IgD-negative memory B cell (primary cell): ENCODE results near the gene CDC42EP2. TPM values are rescaled to one million over a fixed set of nuclear protein-coding genes. Genes with fewer than 3 reads are reported as not detected.

ENCODE experiments used
- H3K27ac Mint-ChIP-seq, 3 donors: one replicate each; pipeline ENCODE4 v1.8.0; 2020 to 2022; ENCODE audit warnings: mild to moderate bottlenecking in 3 of 3, mixed read lengths in 3 of 3, moderate library complexity in 1 of 3
- H3K27me3 Mint-ChIP-seq: one replicate; pipeline ENCODE4 v1.8.0; 2021; ENCODE audit warnings: mixed read lengths
- H3K36me3 Mint-ChIP-seq: one replicate; pipeline ENCODE4 v1.8.0; 2020; ENCODE audit warnings: mild to moderate bottlenecking, mixed read lengths
- H3K4me1 Mint-ChIP-seq, 3 donors: one replicate each; pipeline ENCODE4 v1.8.0; 2020 to 2022; ENCODE audit warnings: mixed read lengths in 3 of 3, mild to moderate bottlenecking in 1 of 3
- H3K4me3 Mint-ChIP-seq, 4 donors: one replicate each; pipeline ENCODE4 v1.8.0; 2020 to 2022; ENCODE audit warnings: mild to moderate bottlenecking in 4 of 4, mixed read lengths in 4 of 4, moderate library complexity in 3 of 4
- H3K9me3 Mint-ChIP-seq, 3 donors: one replicate each; pipeline ENCODE4 v1.8.0; 2020 to 2021; ENCODE audit warnings: mixed read lengths in 3 of 3, mild to moderate bottlenecking in 1 of 3
- polyA plus RNA-seq: library from polyadenylated mRNA; unstranded; fragments of 300-500 nt; fragmentation: Illumina TruSeq; gene quantifications from one replicate; pipeline ENCODE4 v1.2.3, GENCODE V29; 2021

The CDC42EP2 gene
- polyA plus RNA-seq, 1 donor from 2014 or later: not detected

- Mint-ChIP-seq H3K4me3 (no peak overlapping the region), H3K4me1 (peaks cover 0 to 2% (median 0%) of the 10 kb centered on the region in 3 donors), H3K36me3 (peaks cover 8% of the 10 kb centered on the region), H3K9me3 (no peaks in the 10 kb centered on the region), H3K27ac (no peak overlapping the region), H3K27me3 (no peaks in the 10 kb centered on the region)
Observed at GRCh38 chr11:65291613-65292012, 23.1 kb upstream of the CDC42EP2 start.

GRCh38 chr11:65292890-65293289 lies 21.8 kb upstream of the CDC42EP2 start:
- H3K36me3 Mint-ChIP-seq: peaks cover 8% of the 10 kb centered on the region
- H3K27ac Mint-ChIP-seq: peak overlapping the region in 1 of 3 donors; percentile 15
- H3K4me3 Mint-ChIP-seq: no peak overlapping the region
- H3K4me1 Mint-ChIP-seq: no peaks in the 10 kb centered on the region
- H3K9me3 Mint-ChIP-seq: no peaks in the 10 kb centered on the region
- no peaks in the 10 kb centered on the region for H3K27me3 Mint-ChIP-seq

- Mint-ChIP-seq H3K4me1 (no peaks in the 10 kb centered on the region), H3K4me3 (no peak overlapping the region), H3K27me3 (no peaks in the 10 kb centered on the region), H3K36me3 (peaks cover 8% of the 10 kb centered on the region), H3K27ac (peak overlapping the region in 1 of 3 donors; percentile 91), H3K9me3 (no peaks in the 10 kb centered on the region)
Observed at GRCh38 chr11:65293909-65294381, 20.7 kb upstream of the CDC42EP2 start.

DNA sequence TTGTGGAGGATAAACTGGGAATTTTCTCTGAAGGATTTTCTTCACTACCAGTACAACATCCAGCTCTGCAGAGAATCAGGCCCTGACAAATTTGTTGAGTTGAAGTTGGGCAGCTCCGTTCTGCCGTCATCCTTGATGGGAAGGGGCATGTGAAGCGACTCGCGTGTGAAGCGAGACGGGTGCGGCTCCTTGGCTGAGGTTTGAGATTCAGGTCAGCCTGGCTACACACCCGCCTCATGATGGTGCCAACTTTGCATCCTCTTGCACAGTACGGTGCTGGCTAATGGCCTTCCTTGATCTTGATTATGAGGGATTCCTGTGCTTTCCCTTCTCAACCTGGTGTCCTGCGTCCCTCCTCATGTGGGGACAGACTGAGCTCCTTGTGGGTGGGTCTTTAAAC lies 19.7 kb upstream of the CDC42EP2 start:
- peaks cover 8% of the 10 kb centered on the region for H3K36me3 Mint-ChIP-seq
- H3K4me3 Mint-ChIP-seq: no peak overlapping the region
- H3K27ac Mint-ChIP-seq: no peak overlapping the region
- H3K27me3 Mint-ChIP-seq: no peaks in the 10 kb centered on the region
- no peaks in the 10 kb centered on the region for H3K9me3 Mint-ChIP-seq
- H3K4me1 Mint-ChIP-seq: no peaks in the 10 kb centered on the region

DNA sequence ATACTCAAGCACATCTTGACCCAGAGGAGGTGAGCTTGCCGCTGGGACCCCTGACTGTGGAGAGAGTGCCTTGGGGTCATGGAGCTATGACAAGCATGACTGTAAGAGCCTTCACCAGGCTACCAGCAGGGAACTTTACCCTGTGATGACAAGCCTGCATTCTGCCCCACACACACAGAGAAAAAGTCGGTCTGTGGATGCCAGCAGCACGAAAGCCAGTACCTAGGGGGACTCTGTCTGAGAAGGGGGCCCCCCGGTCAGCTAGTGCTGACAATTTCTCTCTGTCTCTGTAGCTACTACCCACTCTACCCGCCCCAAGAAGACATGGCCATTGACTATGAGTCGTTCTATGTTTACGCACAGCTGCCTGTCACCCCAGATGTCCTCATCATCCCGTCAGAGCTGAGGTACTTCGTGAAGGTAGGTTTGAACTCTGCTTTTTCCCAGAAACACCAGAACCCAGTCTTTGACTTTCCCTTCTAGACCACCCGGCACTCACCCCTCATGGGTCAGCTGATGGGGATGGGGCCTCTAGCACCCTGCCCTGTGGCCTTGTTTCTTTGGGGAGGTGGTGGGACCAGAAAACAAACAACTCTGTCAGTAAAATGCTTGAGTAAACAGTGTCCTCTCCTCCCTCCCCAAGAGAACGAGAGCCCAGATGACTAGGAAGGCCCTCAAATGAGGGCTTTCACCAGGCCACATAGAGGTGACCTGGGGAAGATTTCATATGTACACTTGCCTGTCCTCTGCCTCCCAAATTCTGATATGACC lies 18.9 kb upstream of the CDC42EP2 start:
- Mint-ChIP-seq H3K27me3 (no peaks in the 10 kb centered on the region), H3K27ac (no peak overlapping the region), H3K36me3 (peaks cover 8% of the 10 kb centered on the region), H3K9me3 (no peaks in the 10 kb centered on the region), H3K4me1 (no peaks in the 10 kb centered on the region), H3K4me3 (peak overlapping the region in 1 of 4 donors; percentile 8)

DNA sequence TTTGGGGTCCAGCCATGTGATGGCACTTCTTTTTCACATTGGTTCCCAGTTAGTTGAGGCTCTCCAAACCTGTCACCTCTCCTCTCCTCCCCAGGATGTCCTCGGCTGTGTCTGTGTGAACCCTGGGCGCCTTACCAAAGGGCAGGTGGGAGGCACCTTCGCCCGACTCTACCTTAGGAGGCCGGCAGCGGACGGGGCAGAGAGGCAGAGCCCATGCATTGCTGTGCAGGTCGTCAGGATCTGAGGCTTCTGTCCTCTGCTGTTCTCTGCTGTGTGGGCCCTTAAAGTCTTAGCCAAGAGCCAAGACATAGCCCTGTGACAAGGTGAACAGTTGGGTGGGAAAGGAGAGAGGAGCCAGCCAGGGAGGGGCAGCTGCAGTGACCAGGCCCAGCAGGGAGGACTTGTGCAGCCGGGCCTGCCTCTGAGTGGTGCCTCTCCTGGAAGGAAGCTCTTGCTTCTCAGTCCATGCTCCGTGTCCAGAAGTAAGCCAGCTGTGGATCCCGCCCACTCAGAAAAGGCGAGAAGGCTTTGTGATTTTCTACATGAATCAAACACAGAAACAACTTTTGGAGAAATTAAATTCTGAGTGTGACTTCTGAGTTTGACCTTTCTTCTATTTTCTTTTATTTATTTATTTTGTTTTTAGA lies 17.5 kb upstream of the CDC42EP2 start:
- no peaks in the 10 kb centered on the region for H3K27me3 Mint-ChIP-seq
- H3K4me3 Mint-ChIP-seq: no peak overlapping the region
- peaks cover 5% of the 10 kb centered on the region for H3K36me3 Mint-ChIP-seq
- H3K27ac Mint-ChIP-seq: no peak overlapping the region
- no peaks in the 10 kb centered on the region for H3K4me1 Mint-ChIP-seq
- H3K9me3 Mint-ChIP-seq: no peaks in the 10 kb centered on the region

DNA sequence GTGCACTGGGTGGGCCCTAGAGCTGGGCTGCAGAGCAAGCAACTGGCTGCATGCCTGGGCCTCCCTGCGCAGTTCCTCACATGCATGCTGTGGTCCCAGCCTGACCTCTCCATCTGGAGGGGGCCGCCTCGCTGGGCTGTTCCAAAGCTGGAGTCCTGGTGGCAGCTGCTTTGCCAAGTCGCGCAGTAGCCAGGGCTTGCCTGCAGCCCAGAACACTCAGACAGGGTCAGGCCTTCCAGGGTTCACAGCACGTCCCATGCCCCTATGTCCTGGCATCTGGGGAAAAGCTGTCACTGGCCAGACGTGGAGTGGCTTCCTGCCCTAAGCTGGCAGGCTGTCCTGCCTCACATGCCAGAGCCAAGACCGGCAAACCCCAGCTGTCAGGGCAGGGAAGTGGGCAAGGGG lies 16.5 kb upstream of the CDC42EP2 start:
- Mint-ChIP-seq H3K27ac (no peak overlapping the region), H3K4me1 (no peaks in the 10 kb centered on the region), H3K9me3 (no peaks in the 10 kb centered on the region), H3K36me3 (peaks cover 5% of the 10 kb centered on the region), H3K27me3 (no peaks in the 10 kb centered on the region), H3K4me3 (no peak overlapping the region)

DNA sequence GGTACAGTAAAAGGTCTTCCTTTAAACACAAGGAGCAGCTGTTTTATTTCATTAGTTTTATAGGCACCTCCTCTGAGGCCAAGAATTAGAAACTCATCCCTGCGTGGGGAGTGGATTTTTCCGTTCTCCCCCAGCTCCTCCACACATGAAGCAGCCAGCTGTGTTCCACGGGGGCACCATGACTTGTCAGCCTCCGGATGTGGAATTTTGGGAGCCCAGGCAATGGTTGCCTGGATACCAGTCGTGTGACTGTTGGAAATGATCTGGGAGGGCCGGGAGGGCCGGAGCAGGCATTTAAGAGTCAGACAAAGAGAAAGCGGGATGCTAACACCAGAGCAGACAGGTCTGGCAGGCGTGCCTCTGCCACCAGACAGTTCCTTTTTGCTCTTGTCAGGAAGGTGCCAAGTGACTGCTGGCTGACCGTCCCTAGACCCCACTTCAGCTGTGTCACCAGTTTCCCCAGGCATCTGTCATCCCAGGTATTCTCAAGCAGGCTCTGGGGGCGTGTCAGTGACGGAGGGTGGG lies 15.9 kb upstream of the CDC42EP2 start:
- no peak overlapping the region for H3K4me3 Mint-ChIP-seq
- H3K27me3 Mint-ChIP-seq: no peaks in the 10 kb centered on the region
- peaks cover 7% of the 10 kb centered on the region for H3K36me3 Mint-ChIP-seq
- no peaks in the 10 kb centered on the region for H3K4me1 Mint-ChIP-seq
- H3K27ac Mint-ChIP-seq: no peak overlapping the region
- H3K9me3 Mint-ChIP-seq: no peaks in the 10 kb centered on the region

DNA sequence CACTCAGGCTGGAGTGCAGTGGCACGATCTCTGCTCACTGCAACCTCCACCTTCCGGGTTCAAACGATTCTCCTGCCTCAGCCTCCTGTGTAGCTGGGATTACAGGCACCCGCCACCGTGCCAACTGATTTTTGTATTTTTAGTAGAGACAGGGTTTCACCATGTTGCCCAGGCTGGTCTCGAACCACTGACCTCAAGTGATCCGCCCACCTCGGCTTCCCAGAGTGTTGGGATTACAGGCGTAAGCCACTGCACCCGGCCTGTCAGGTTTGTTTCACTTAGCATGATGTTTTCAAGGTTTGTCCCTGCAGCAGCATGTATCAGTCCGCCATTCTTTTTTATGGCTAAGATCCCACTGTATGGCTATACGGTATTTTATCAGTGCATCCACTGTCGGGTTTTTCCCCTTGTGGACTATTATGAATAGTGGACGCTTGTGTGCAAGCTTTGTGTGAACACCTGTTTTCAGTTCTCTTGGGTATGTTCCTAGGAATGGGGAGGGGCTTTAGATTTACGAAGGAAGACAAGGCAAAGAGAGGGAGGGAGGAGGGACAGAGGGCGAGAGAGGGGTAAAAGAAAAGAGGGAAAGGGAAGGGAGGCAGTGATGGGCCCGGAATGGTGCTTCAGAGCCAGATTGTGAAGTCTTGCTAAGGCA lies 13.9 kb upstream of the CDC42EP2 start:
- no peak overlapping the region for H3K27ac Mint-ChIP-seq
- no peaks in the 10 kb centered on the region for H3K9me3 Mint-ChIP-seq

GRCh38 chr11:65301491-65302329 lies 13.0 kb upstream of the CDC42EP2 start:
- Mint-ChIP-seq H3K27me3 (no peaks in the 10 kb centered on the region), H3K9me3 (no peaks in the 10 kb centered on the region), H3K27ac (no peak overlapping the region), H3K4me1 (peaks cover 0 to 1% (median 0%) of the 10 kb centered on the region in 3 donors), H3K36me3 (peaks cover 3% of the 10 kb centered on the region), H3K4me3 (no peak overlapping the region)

More for the DNA sequence above, 13.9 kb upstream of the CDC42EP2 start:
- Mint-ChIP-seq H3K36me3 (peaks cover 7% of the 10 kb centered on the region), H3K4me1 (no peaks in the 10 kb centered on the region), H3K4me3 (no peak overlapping the region), H3K27me3 (no peaks in the 10 kb centered on the region)

GRCh38 chr11:65303555-65303954 lies 11.1 kb upstream of the CDC42EP2 start:
- H3K27me3 Mint-ChIP-seq: no peaks in the 10 kb centered on the region
- no peak overlapping the region for H3K27ac Mint-ChIP-seq
- H3K36me3 Mint-ChIP-seq: peaks cover 3% of the 10 kb centered on the region
- H3K4me3 Mint-ChIP-seq: no peak overlapping the region
- peaks cover 0 to 1% (median 0%) of the 10 kb centered on the region in 3 donors for H3K4me1 Mint-ChIP-seq
- no peaks in the 10 kb centered on the region for H3K9me3 Mint-ChIP-seq

DNA sequence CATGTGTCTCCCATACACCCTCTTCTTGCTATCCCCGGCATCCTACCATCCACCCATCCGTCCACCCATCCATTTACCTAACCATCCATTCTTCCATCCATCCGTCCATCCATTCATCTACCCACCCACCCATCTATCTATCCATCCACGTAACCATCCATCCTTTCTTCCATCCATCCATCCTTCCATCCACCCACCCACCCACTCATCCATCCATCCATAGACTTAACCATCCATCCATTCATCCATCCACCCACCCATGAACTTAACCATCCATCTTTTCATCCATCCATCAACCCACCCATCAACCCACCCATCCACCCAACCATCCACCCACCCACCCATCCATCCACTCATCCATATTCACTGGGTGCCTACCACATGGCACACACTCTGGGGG lies 10.6 kb upstream of the CDC42EP2 start:
- Mint-ChIP-seq H3K27me3 (no peaks in the 10 kb centered on the region), H3K27ac (no peak overlapping the region), H3K4me1 (peaks cover 0 to 1% (median 0%) of the 10 kb centered on the region in 3 donors), H3K4me3 (no peak overlapping the region), H3K9me3 (no peaks in the 10 kb centered on the region), H3K36me3 (peaks cover 3% of the 10 kb centered on the region)

- peaks cover 0 to 1% (median 0%) of the 10 kb centered on the region in 3 donors for H3K4me1 Mint-ChIP-seq
Observed at GRCh38 chr11:65304613-65305012, 10.1 kb upstream of the CDC42EP2 start.

DNA sequence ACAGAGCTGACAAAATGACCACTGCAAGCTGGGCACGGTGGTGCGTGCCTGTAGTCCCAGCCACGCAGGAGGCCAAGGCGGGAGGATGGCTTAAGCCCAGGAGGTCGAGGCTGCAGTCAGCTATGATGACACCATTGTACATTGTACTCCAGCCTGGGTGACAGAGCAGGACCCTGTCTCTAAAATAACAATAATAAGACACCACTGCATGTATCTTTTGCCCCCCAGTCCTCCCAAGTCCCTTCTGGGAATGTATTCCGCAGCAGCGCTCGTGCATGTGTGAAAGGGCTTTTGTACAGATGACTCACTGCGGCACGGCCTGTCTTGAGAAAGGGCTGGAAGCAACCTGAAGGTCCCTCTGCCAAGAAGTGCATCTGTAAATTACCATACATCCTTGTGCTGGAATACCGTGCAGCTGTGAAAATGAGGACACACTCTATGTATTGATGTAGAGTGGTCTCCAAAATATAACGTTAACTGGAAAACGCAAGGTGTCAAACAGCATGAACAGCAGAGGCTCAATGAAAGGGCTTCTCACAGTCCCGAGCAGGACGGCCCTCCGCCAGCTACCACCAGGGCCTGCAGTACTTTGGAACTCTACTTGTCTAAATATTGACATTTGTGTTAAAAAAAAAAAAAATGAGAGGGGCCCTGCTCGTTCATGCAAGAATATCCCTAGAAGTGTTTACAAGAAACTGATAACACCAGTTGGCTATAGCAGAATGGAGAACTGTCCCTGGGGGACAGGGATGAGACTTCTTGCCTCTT lies 9.0 kb upstream of the CDC42EP2 start:
- Mint-ChIP-seq H3K9me3 (no peaks in the 10 kb centered on the region), H3K27ac (peak overlapping the region in 1 of 3 donors; percentile 16), H3K4me1 (peaks cover 0 to 1% (median 0%) of the 10 kb centered on the region in 3 donors), H3K27me3 (no peaks in the 10 kb centered on the region), H3K36me3 (peaks cover 3% of the 10 kb centered on the region), H3K4me3 (no peak overlapping the region)

More at GRCh38 chr11:65304613-65305012, 10.1 kb upstream of the CDC42EP2 start:
- Mint-ChIP-seq H3K27ac (no peak overlapping the region), H3K9me3 (no peaks in the 10 kb centered on the region), H3K27me3 (no peaks in the 10 kb centered on the region), H3K4me3 (no peak overlapping the region), H3K36me3 (peaks cover 3% of the 10 kb centered on the region)
